GM12878 (cell line): ENCODE results near the gene NUTM1. TPM values are rescaled to one million over a fixed set of nuclear protein-coding genes. Genes with fewer than 3 reads are reported as not detected.

Source experiments
- ATAC-seq: fragments of 200-7000 bp; cut with Tn5 transposase; 3 replicates; pipeline ENCODE4 v1.9.1; 2020; ENCODE audit warnings: mild to moderate bottlenecking, moderate library complexity
- BruUV-seq: library from RNA; stranded (reverse); fragments of 400-500 nt; replicated peaks from 2 replicates; lab custom pipeline; 2021; lab: Mats Ljungman, UMichigan
- CTCF ChIA-PET: fragments of 300-600 bp; sonication (Branson Sonifier 250); formaldehyde crosslinking; extraction: SDS; loops from one replicate; lab custom pipeline; 2021; ENCODE audit warnings: inconsistent platforms; lab: Yijun Ruan, JAX
- POLR2A ChIA-PET: fragments of 350-600 bp; formaldehyde crosslinking; extraction: SDS; loops from one replicate; lab custom pipeline; 2021; ENCODE audit warnings: inconsistent platforms; lab: Charles Lee
- RAD21 ChIA-PET: fragments of 300-600 bp; sonication (Branson Sonifier 250); formaldehyde crosslinking; loops from one replicate; lab custom pipeline; 2023; ENCODE audit warnings: antibody characterized with exemption; ENCODE audit not compliant: unreplicated experiment; lab: Charles Lee
- SMC1A ChIA-PET: fragments of 300-600 bp; sonication (Branson Sonifier 250); formaldehyde crosslinking; loops from one replicate; lab custom pipeline; 2023; ENCODE audit not compliant: unreplicated experiment, uncharacterized antibody; lab: Charles Lee
- DNase-seq: peaks from one replicate; pipeline ENCODE4 v3.0.0-alpha.2; 2011; ENCODE audit warnings: low read depth, low spot score
- FAIRE-seq: peaks from 3 replicates; lab custom pipeline; 2011; peaks lifted over from hg19 to GRCh38; lab: Jason Lieb, UNC
- H2AFZ ChIP-seq: 2 replicates; pipeline ENCODE4 v1.6.0; 2011; ENCODE audit warnings: low read depth, low read length, control low read depth; ENCODE audit not compliant: control insufficient read depth
- H3K27ac ChIP-seq: 2 replicates; pipeline ENCODE4 v1.5.1; 2011; ENCODE audit warnings: control low read depth; ENCODE audit not compliant: control insufficient read depth, insufficient read depth
- H3K27me3 ChIP-seq, 2 experiments: replicated peaks in 1 of 2; 2 replicates each; pipeline versions ENCODE4 v1.6.0 to v1.6.1; 2011; ENCODE audit warnings: low read length in 1 of 2; ENCODE audit not compliant: control insufficient read depth in 2 of 2, insufficient read depth in 2 of 2
- H3K36me3 ChIP-seq, 2 experiments: 2 replicates each; pipeline ENCODE4 v1.5.1; 2011; ENCODE audit warnings: low read length in 1 of 2; ENCODE audit not compliant: control insufficient read depth in 2 of 2, insufficient read depth in 2 of 2
- H3K4me1 ChIP-seq: 2 replicates; pipeline ENCODE4 v1.6.1; 2011; ENCODE audit warnings: mild to moderate bottlenecking, low read length, moderate library complexity, mixed read lengths; ENCODE audit not compliant: control insufficient read depth, insufficient read depth
- H3K4me2 ChIP-seq: 2 replicates; pipeline ENCODE4 v1.6.0; 2011; ENCODE audit warnings: control low read depth; ENCODE audit not compliant: control insufficient read depth, insufficient read depth
- H3K4me3 ChIP-seq: fragments of 200-600 bp; sonication (generic); 2 replicates; pipeline ENCODE4 v1.5.1; 2016
- H3K79me2 ChIP-seq: 2 replicates; pipeline ENCODE4 v1.6.0; 2011; ENCODE audit warnings: low read length; ENCODE audit not compliant: control insufficient read depth, insufficient read depth
- H3K9ac ChIP-seq: 2 replicates; pipeline ENCODE4 v1.8.0; 2011; ENCODE audit warnings: low read length, control low read depth, mixed read lengths; ENCODE audit not compliant: control insufficient read depth, insufficient read depth
- H3K9me3 ChIP-seq: replicated peaks from 3 replicates; pipeline ENCODE4 v1.5.1; 2011; ENCODE audit warnings: mild to moderate bottlenecking, low read length; ENCODE audit not compliant: control insufficient read depth, insufficient read depth
- H4K20me1 ChIP-seq: 2 replicates; pipeline ENCODE4 v1.6.0; 2011; ENCODE audit not compliant: control insufficient read depth, insufficient read depth
- BCL11A ChIP-seq: IDR thresholded peaks from 2 replicates; pipeline ENCODE4 v1.6.1; 2011; ENCODE audit warnings: low read depth, low read length
- BCL3 ChIP-seq: IDR thresholded peaks from 2 replicates; pipeline ENCODE4 v1.6.1; 2011; ENCODE audit warnings: borderline replicate concordance, low read depth, mild to moderate bottlenecking, moderate library complexity, low read length; ENCODE audit not compliant: insufficient read depth, poor library complexity, severe bottlenecking
- E4F1 ChIP-seq: fragments of 450-650 bp; IDR thresholded peaks from 2 replicates; pipeline ENCODE4 v1.6.1; 2018; ENCODE audit warnings: borderline replicate concordance, mild to moderate bottlenecking; ENCODE audit not compliant: partially characterized antibody
- ELK1 ChIP-seq: IDR thresholded peaks from 2 replicates; pipeline ENCODE4 v1.6.1; 2012; ENCODE audit warnings: low read depth, low read length, improper control_type of control experiment
- MTA2 ChIP-seq: fragments of 450-650 bp; IDR thresholded peaks from 2 replicates; pipeline ENCODE4 v1.6.1; 2016; ENCODE audit warnings: low read depth, mild to moderate bottlenecking, moderate library complexity
- NFXL1 ChIP-seq: fragments of 450-650 bp; IDR thresholded peaks from 2 replicates; pipeline ENCODE4 v1.6.1; 2017; ENCODE audit warnings: antibody characterized with exemption, mild to moderate bottlenecking, borderline replicate concordance
- NFYA ChIP-seq: IDR thresholded peaks from 2 replicates; pipeline ENCODE4 v1.6.1; 2011; ENCODE audit warnings: low read depth, mild to moderate bottlenecking, low read length, improper control_type of control experiment, borderline replicate concordance
- SMAD1 ChIP-seq: fragments of 450-650 bp; IDR thresholded peaks from 2 replicates; pipeline ENCODE4 v1.6.1; 2018; ENCODE audit warnings: mild to moderate bottlenecking, low read depth; ENCODE audit not compliant: partially characterized antibody
- WGBS: methylation state at CpG from one replicate; pipeline ENCODE4 v1.1.6; 2016; ENCODE audit warnings: low lambda C conversion rate; ENCODE audit not compliant: insufficient replicate concordance, insufficient coverage; ENCODE audit errors: missing lambda C conversion rate; 5-methylcytosine and 5-hydroxymethylcytosine counted together
- in situ Hi-C: fragments of 300-500 bp; cut with MboI; formaldehyde crosslinking; loops from 9 replicates; pipeline ENCODE4 v1.14.3; 2018; ENCODE audit warnings: mixed read lengths
- intact Hi-C: fragments of 100-400 bp; cut with micrococcal nuclease; formaldehyde crosslinking; loops from one replicate; pipeline ENCODE4 v1.14.2; 2022; ENCODE audit not compliant: unreplicated experiment
- polyA plus RNA-seq, 11 experiments: library from polyadenylated mRNA; depleted of rRNA in 4 of 11; unstranded in 6 of 11; stranded (reverse) in 5 of 11; fragments of >200 nt; fragmentation: Nextera tagmentation in 4 of 11; fragmentation: Illumina TruSeq in 1 of 11; extraction: Ambion mirVana in 4 of 11; extraction: Trizol in 1 of 11; gene quantifications; 1 replicate in 1 of 11; 2 replicates in 10 of 11; pipeline versions ENCODE4 v1.2.1 to v1.2.3, GENCODE V29; 2011 to 2016; ENCODE audit warnings: inconsistent platforms in 2 of 11, missing spikeins in 2 of 11, low read depth in 1 of 11
- total RNA-seq, 4 experiments: library from RNA; depleted of rRNA in 3 of 4; stranded (reverse); fragments of >200 nt in 3 of 4; fragmentation: Illumina TruSeq in 1 of 4; extraction: Trizol in 1 of 4; gene quantifications; 2 replicates each; pipeline versions ENCODE4 v1.2.1 to v1.2.3, GENCODE V29; 2013 to 2021

Gene NUTM1
- total and polyA plus RNA-seq, 10 of the 15 experiments (the other 5 are each of a cell fraction or from before 2014, with no cell fraction given) = under 0.01 to 0.05 TPM; not detected in 8

- ChIA-PET SMC1A (interaction anchor here (1.1 kb wide), 1 partner anchor 31 kb away, joined by 3 read pairs; no protein-coding TSS in a partner anchor), RAD21 (no interaction called here), POLR2A (interaction anchor here (0.6 kb wide), 1 partner anchor 221 kb away, joined by 3 read pairs; no protein-coding TSS in a partner anchor), CTCF (interaction anchor here (2.1 kb wide), 1 partner anchor 120 kb away, joined by 8 read pairs; no protein-coding TSS in a partner anchor)
- H3K27me3 ChIP-seq = no peaks in the 10 kb centered on the region
- no peak overlapping the region for H3K9ac ChIP-seq
- BruUV-seq = no TSS peak
- ATAC-seq = no peak
- TF ChIP-seq NFYA = no peak
- no peak overlapping the region for H3K27ac ChIP-seq
- no peak overlapping the region for H3K4me3 ChIP-seq
- H3K79me2 ChIP-seq = peaks cover 18% of the 10 kb centered on the region
- no peaks in the 10 kb centered on the region for H4K20me1 ChIP-seq
- 95% methylated on average over 7 of the region's 7 CpGs for WGBS
- FAIRE-seq = no peak
- H3K36me3 ChIP-seq = peaks cover 0 to 21% of the 10 kb centered on the region in 2 experiments
- H3K4me2 ChIP-seq = no peak overlapping the region
- intact Hi-C loops = no loop called here
- in situ Hi-C loops = no loop called here
- H3K9me3 ChIP-seq = no peaks in the 10 kb centered on the region
- peaks cover 13% of the 10 kb centered on the region for H3K4me1 ChIP-seq
- DNase-seq = no peak
- no peak overlapping the region for H2AFZ ChIP-seq
Measured at GRCh38 chr15:34361278-34361677, 18.2 kb downstream of the NUTM1 start.

- ATAC-seq (no peak), FAIRE-seq (no peak), DNase-seq (no peak)
- POLR2A ChIA-PET = no interaction called here
- CTCF ChIA-PET = interaction anchor here (0.7 kb wide), 1 partner anchor 219 kb away, joined by 3 read pairs; no protein-coding TSS in a partner anchor
- Histone ChIP-seq H3K9me3 (no peaks in the 10 kb centered on the region), H3K36me3 (peaks cover 0 to 21% of the 10 kb centered on the region in 2 experiments), H3K4me2 (no peak overlapping the region), H3K4me1 (peaks cover 13% of the 10 kb centered on the region), H3K27ac (no peak overlapping the region), H3K79me2 (peaks cover 23% of the 10 kb centered on the region), H3K27me3 (no peaks in the 10 kb centered on the region), H3K9ac (no peak overlapping the region), H2AFZ (no peak overlapping the region), H3K4me3 (no peak overlapping the region), H4K20me1 (no peaks in the 10 kb centered on the region)
- no TSS peak for BruUV-seq
- WGBS = 83% methylated on average over 10 of the region's 10 CpGs
- intact Hi-C loops = no loop called here
- SMC1A ChIA-PET = interaction anchor here (1.1 kb wide), 1 partner anchor 32 kb away, joined by 3 read pairs; no protein-coding TSS in a partner anchor
- RAD21 ChIA-PET = no interaction called here
- in situ Hi-C loops = no loop called here
- no peak for TF ChIP-seq E4F1
- no peak for TF ChIP-seq BCL3
- TF ChIP-seq MTA2 = no peak
- no peak for TF ChIP-seq SMAD1
- no peak for TF ChIP-seq NFXL1
- TF ChIP-seq ELK1 = no peak
- TF ChIP-seq BCL11A = no peak
Measured at GRCh38 chr15:34362047-34362773, 19.1 kb downstream of the NUTM1 start.
